Measurements from ENCODE around the gene RBBP8NL.

DNA sequence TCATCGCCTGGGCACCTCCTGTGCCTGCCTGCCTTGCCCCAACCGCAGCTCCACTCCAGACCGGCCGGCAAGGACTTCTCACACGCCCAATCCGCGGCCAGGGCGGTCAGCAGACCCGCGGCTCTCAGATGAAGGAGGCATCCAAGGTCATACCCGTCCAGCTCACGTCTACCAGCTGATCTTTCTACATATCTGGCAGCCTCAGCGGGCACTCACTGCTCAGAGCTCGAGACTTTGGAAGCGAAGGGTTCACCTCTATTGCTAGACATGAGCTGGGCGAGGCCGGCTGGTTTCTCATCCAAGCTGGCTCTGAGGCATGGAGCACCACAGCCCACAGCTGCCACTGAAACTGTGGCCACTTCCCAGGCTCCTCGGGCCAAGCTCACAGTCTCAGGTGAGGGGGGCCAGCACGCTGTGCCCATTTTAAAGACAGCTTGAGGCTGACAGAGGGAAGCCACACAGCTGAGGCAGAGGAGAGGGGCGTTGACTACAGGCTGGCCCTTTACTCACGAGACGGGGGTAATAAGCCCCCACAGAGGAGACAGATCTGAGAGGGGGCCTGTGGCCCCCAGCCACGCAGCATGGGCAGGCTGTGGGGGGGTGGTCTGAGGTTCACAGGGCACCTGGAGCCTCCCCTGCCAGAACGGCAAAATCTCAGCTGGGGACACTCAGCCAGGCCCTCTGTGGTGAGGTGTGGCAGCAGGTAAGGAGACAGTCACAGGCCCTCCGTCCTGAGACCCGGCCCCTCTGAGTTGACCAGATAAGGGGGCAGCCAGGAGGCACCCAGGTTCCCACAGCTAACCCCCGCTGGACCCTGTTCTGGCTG, 62.2 kb downstream of the RBBP8NL start:
- peak in 1 of 2 donors; percentile 14 for TF ChIP-seq POLR2A (IDR thresholded peaks at IDR 0.05)
- TF ChIP-seq, protein P1, sequence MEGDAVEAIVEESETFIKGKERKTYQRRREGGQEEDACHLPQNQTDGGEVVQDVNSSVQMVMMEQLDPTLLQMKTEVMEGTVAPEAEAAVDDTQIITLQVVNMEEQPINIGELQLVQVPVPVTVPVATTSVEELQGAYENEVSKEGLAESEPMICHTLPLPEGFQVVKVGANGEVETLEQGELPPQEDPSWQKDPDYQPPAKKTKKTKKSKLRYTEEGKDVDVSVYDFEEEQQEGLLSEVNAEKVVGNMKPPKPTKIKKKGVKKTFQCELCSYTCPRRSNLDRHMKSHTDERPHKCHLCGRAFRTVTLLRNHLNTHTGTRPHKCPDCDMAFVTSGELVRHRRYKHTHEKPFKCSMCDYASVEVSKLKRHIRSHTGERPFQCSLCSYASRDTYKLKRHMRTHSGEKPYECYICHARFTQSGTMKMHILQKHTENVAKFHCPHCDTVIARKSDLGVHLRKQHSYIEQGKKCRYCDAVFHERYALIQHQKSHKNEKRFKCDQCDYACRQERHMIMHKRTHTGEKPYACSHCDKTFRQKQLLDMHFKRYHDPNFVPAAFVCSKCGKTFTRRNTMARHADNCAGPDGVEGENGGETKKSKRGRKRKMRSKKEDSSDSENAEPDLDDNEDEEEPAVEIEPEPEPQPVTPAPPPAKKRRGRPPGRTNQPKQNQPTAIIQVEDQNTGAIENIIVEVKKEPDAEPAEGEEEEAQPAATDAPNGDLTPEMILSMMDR (IDR thresholded peaks at IDR 0.05) = no peak
